Measurements from ENCODE around the gene ABHD16A. TPM values are rescaled to one million over a fixed set of nuclear protein-coding genes. Genes with fewer than 3 reads are reported as not detected.

The ABHD16A gene
- total and polyA plus RNA-seq, 2 of the 13 experiments (the other 11 are each of a cell fraction or from before 2014, with no cell fraction given): 43.5 to 45.4 TPM

- TF ChIP-seq DZIP1 (CRISPR knock-in tag; IDR thresholded peaks at IDR 0.05): no peak
- no peak for TF ChIP-seq THAP9 (CRISPR knock-in tag; IDR thresholded peaks at IDR 0.05; ENCODE audit: borderline replicate concordance)
- no peak for TF ChIP-seq HMGA1 (CRISPR knock-in tag; conservative IDR thresholded peaks at IDR 0.05)
- TF ChIP-seq TP53 (CRISPR knock-in tag; conservative IDR thresholded peaks at IDR 0.05): no peak
- no peak for TF ChIP-seq RAD51 (IDR thresholded peaks at IDR 0.05; ENCODE audit: borderline replicate concordance)
- TF ChIP-seq ISL2 (CRISPR knock-in tag; IDR thresholded peaks at IDR 0.05): 0 out of 2 replicates have a peak, but pooled peaks have one; percentile 19
- TF ChIP-seq E2F5 (CRISPR knock-in tag; conservative IDR thresholded peaks at IDR 0.05): no peak
- no peak for TF ChIP-seq TRIM22 (IDR thresholded peaks at IDR 0.05)
- TF ChIP-seq ZNF589 (CRISPR knock-in tag; conservative IDR thresholded peaks at IDR 0.05): no peak; the same call in 1 of the 2 replicates
- TF ChIP-seq FOXJ3 (CRISPR knock-in tag; IDR thresholded peaks at IDR 0.05; ENCODE audit: borderline replicate concordance): peak; percentile 68
- TF ChIP-seq PCBP2 (optimal IDR thresholded peaks at IDR 0.05; ENCODE audit: low read depth, low read length, poor library complexity, severe bottlenecking): no peak
- TF ChIP-seq BRD4 (CRISPR knock-in tag; IDR thresholded peaks at IDR 0.05): peak; percentile 61; the same call in 1 of the 2 replicates
- TF ChIP-seq SRSF4 (IDR thresholded peaks at IDR 0.05; ENCODE audit: low read depth, low read length, poor library complexity, severe bottlenecking): no peak
- no peak for TF ChIP-seq GTF3A (CRISPR knock-in tag; conservative IDR thresholded peaks at IDR 0.05)
- TF ChIP-seq ZNF264 (CRISPR knock-in tag; IDR thresholded peaks at IDR 0.05): peak; percentile 100
- TF ChIP-seq GLI4 (CRISPR knock-in tag; IDR thresholded peaks at IDR 0.05; ENCODE audit: borderline replicate concordance): no peak
- peak; percentile 32; the same call in 1 of the 2 replicates for TF ChIP-seq CHD4 (IDR thresholded peaks at IDR 0.05; ENCODE audit: borderline replicate concordance, low read length)
- TF ChIP-seq ZBTB37 (CRISPR knock-in tag; IDR thresholded peaks at IDR 0.05): no peak
- no peak for TF ChIP-seq HNRNPLL (IDR thresholded peaks at IDR 0.05; ENCODE audit: low read depth, low read length, poor library complexity, severe bottlenecking)
- TF ChIP-seq ERF (CRISPR knock-in tag; IDR thresholded peaks at IDR 0.05): peak; percentile 84
Measured at GRCh38 chr6:31737315-31737990, 34.3 kb upstream of the ABHD16A start (continued).
